Measurements from ENCODE around the gene SLC6A20.
"Not testable (repeated sequence)": the region's sequence is repeated elsewhere in the genome, so short reads cannot be mapped to it uniquely, and the experiment has no call there.

Gene SLC6A20

GRCh38 chr3:45757141-45757540 lies 39.2 kb downstream of the SLC6A20 start:
- DNase-seq (ENCODE audit: low spot score) = not testable (repeated sequence)

GRCh38 chr3:45756055-45756454 lies 40.3 kb downstream of the SLC6A20 start:
- DNase-seq (ENCODE audit: low spot score) = no peak

GRCh38 chr3:45754461-45754860 lies 41.9 kb downstream of the SLC6A20 start:
- DNase-seq (ENCODE audit: low spot score) = no peak

- no peak for DNase-seq (ENCODE audit: low spot score)
Measured at GRCh38 chr3:45753095-45753494, 43.2 kb downstream of the SLC6A20 start.

- DNase-seq (ENCODE audit: low spot score) = no peak
Measured at GRCh38 chr3:45751537-45752242, 44.6 kb downstream of the SLC6A20 start.

GRCh38 chr3:45749880-45750279 lies 46.5 kb downstream of the SLC6A20 start:
- no peak for DNase-seq (ENCODE audit: low spot score)

- not testable (repeated sequence) for DNase-seq (ENCODE audit: low spot score)
Measured at GRCh38 chr3:45749036-45749600, 47.2 kb downstream of the SLC6A20 start.

- no peak for DNase-seq (ENCODE audit: low spot score)
Measured at GRCh38 chr3:45748068-45748467, 48.3 kb downstream of the SLC6A20 start.

- DNase-seq (ENCODE audit: low spot score) = no peak
Measured at GRCh38 chr3:45746777-45747622, 49.3 kb downstream of the SLC6A20 start.

- DNase-seq (ENCODE audit: low spot score) = no peak
Measured at GRCh38 chr3:45746165-45746776, 50.1 kb downstream of the SLC6A20 start.

- DNase-seq (ENCODE audit: low spot score) = no peak
Measured at GRCh38 chr3:45742461-45743089, 53.8 kb downstream of the SLC6A20 start.

GRCh38 chr3:45741742-45742460 lies 54.4 kb downstream of the SLC6A20 start:
- no peak for DNase-seq (ENCODE audit: low spot score)

GRCh38 chr3:45741247-45741646 lies 55.1 kb downstream of the SLC6A20 start:
- no peak for DNase-seq (ENCODE audit: low spot score)

- no peak for DNase-seq (ENCODE audit: low spot score)
Measured at GRCh38 chr3:45739991-45740390, 56.3 kb downstream of the SLC6A20 start.

GRCh38 chr3:45737234-45737633 lies 59.1 kb downstream of the SLC6A20 start:
- no peak for DNase-seq (ENCODE audit: low spot score)

GRCh38 chr3:45736707-45737106 lies 59.6 kb downstream of the SLC6A20 start:
- no peak for DNase-seq (ENCODE audit: low spot score)

GRCh38 chr3:45730409-45731154 lies 65.8 kb downstream of the SLC6A20 start:
- DNase-seq (ENCODE audit: low spot score) = no peak

GRCh38 chr3:45729614-45730013 lies 66.7 kb downstream of the SLC6A20 start:
- no peak for DNase-seq (ENCODE audit: low spot score)

- no peak for DNase-seq (ENCODE audit: low spot score)
Measured at GRCh38 chr3:45724911-45725310, 71.4 kb downstream of the SLC6A20 start.

GRCh38 chr3:45719655-45720487 lies 76.5 kb downstream of the SLC6A20 start:
- no peak for DNase-seq (ENCODE audit: low spot score)

Data from CD4-positive, alpha-beta T cell treated with Interleukin-2 at 100 ng/mL for 4 hours (primary cell).